HEK293 (cell line): Measurements from ENCODE around the gene DBF4.
A peak's percentile ranks its signal among the peaks of the same experiment; 100 is the strongest.

Source experiments
- CTCF ChIA-PET: fragments of 350-600 bp; formaldehyde crosslinking; extraction: SDS; loops from one replicate; lab custom pipeline; 2021; ENCODE audit warnings: antibody characterized with exemption; lab: Yijun Ruan, JAX
- POLR2A ChIA-PET: fragments of 300-600 bp; formaldehyde crosslinking; extraction: SDS; loops from one replicate; lab custom pipeline; 2020; ENCODE audit warnings: antibody characterized with exemption, inconsistent platforms; lab: Yijun Ruan, JAX
- H3K27ac ChIP-seq: fragments of 200-500 bp; sonication (Bioruptor generic); 2 replicates; pipeline ENCODE4 v1.5.1; 2014; ENCODE audit warnings: low read depth, low read length, control low read depth, inconsistent platforms; ENCODE audit errors: extremely low read depth
- H3K36me3 ChIP-seq, 2 experiments: fragments of 200-500 bp in 1 of 2; sonication (Bioruptor generic) in 1 of 2; 1 replicate in 1 of 2; 2 replicates in 1 of 2; pipeline ENCODE4 v1.5.1; 2014 to 2017; ENCODE audit warnings: inconsistent platforms in 2 of 2, low read length in 2 of 2; ENCODE audit not compliant: control insufficient read depth in 2 of 2, insufficient read depth in 1 of 2
- H3K4me1 ChIP-seq: fragments of 200-500 bp; sonication (Bioruptor generic); 2 replicates; pipeline ENCODE4 v1.5.1; 2014; ENCODE audit warnings: mild to moderate bottlenecking, low read length, inconsistent platforms; ENCODE audit not compliant: control insufficient read depth, insufficient read depth
- H3K4me3 ChIP-seq: 2 replicates; pipeline ENCODE4 v1.5.1; 2011; ENCODE audit warnings: low read depth, mild to moderate bottlenecking, control low read depth, low read length, moderate library complexity
- H3K9me3 ChIP-seq: fragments of 200-500 bp; sonication (Bioruptor generic); 2 replicates; pipeline ENCODE4 v1.5.1; 2014; ENCODE audit warnings: low read depth, low read length, inconsistent platforms; ENCODE audit not compliant: control insufficient read depth, insufficient read depth
- CTCF ChIP-seq: fragments of 450-650 bp; formaldehyde crosslinking; IDR thresholded peaks from 2 replicates; pipeline ENCODE4 v1.5.1; 2016; ENCODE audit warnings: missing biosample characterization, missing genetic modification characterization
- KLF16 ChIP-seq: fragments of 450-650 bp; formaldehyde crosslinking; IDR thresholded peaks from 2 replicates; pipeline ENCODE4 v1.5.1; 2017; ENCODE audit warnings: missing biosample characterization, missing genetic modification characterization
- PATZ1 ChIP-seq: fragments of 450-650 bp; formaldehyde crosslinking; IDR thresholded peaks from 2 replicates; pipeline ENCODE4 v1.5.1; 2016; ENCODE audit warnings: missing biosample characterization, missing genetic modification characterization
- PRDM10 ChIP-seq: fragments of 450-650 bp; formaldehyde crosslinking; IDR thresholded peaks from 2 replicates; pipeline ENCODE4 v1.5.1; 2016; ENCODE audit warnings: missing biosample characterization, missing genetic modification characterization
- ZBTB17 ChIP-seq: fragments of 450-650 bp; formaldehyde crosslinking; IDR thresholded peaks from 2 replicates; pipeline ENCODE4 v1.5.1; 2016; ENCODE audit warnings: missing biosample characterization, missing genetic modification characterization
- ZNF274 ChIP-seq, 2 experiments: fragments of 200-500 bp in 1 of 2; fragments of 450-650 bp in 1 of 2; sonication (Bioruptor generic) in 1 of 2; formaldehyde crosslinking in 1 of 2; IDR thresholded peaks; 2 replicates each; pipeline versions ENCODE4 v1.5.1 to v1.6.1; 2014 to 2016; ENCODE audit warnings: borderline replicate concordance in 1 of 2, inconsistent platforms in 1 of 2, low read length in 1 of 2, missing biosample characterization in 1 of 2, missing genetic modification characterization in 1 of 2
- ZNF335 ChIP-seq: fragments of 450-650 bp; formaldehyde crosslinking; conservative IDR thresholded peaks from 2 replicates; pipeline ENCODE4 v1.5.1; 2016; ENCODE audit warnings: missing biosample characterization, missing genetic modification characterization
- ZNF366 ChIP-seq: fragments of 450-650 bp; formaldehyde crosslinking; conservative IDR thresholded peaks from 2 replicates; pipeline ENCODE4 v1.5.1; 2016; ENCODE audit warnings: missing biosample characterization, missing genetic modification characterization
- ZNF585B ChIP-seq: fragments of 450-650 bp; formaldehyde crosslinking; IDR thresholded peaks from 2 replicates; pipeline ENCODE4 v1.5.1; 2016; ENCODE audit warnings: missing biosample characterization, missing genetic modification characterization
- ZNF600 ChIP-seq: fragments of 450-650 bp; formaldehyde crosslinking; IDR thresholded peaks from 2 replicates; pipeline ENCODE4 v1.5.1; 2016; ENCODE audit warnings: missing biosample characterization, missing genetic modification characterization
- ZNF626 ChIP-seq: fragments of 450-650 bp; sonication (Bioruptor Pico); formaldehyde crosslinking; IDR thresholded peaks from 2 replicates; pipeline ENCODE4 v1.5.1; 2018; ENCODE audit warnings: missing biosample characterization, missing genetic modification characterization, inconsistent platforms
- ZNF639 ChIP-seq: fragments of 450-650 bp; formaldehyde crosslinking; IDR thresholded peaks from 2 replicates; pipeline ENCODE4 v1.5.1; 2016; ENCODE audit warnings: missing biosample characterization, missing genetic modification characterization
- ZNF692 ChIP-seq: fragments of 450-650 bp; formaldehyde crosslinking; IDR thresholded peaks from 2 replicates; pipeline ENCODE4 v1.5.1; 2016; ENCODE audit warnings: missing biosample characterization, missing genetic modification characterization
- ZSCAN30 ChIP-seq: fragments of 450-650 bp; IDR thresholded peaks from 2 replicates; pipeline ENCODE4 v1.5.1; 2018; ENCODE audit warnings: missing biosample characterization, mild to moderate bottlenecking, missing genetic modification characterization, moderate library complexity

The DBF4 gene

GRCh38 chr7:87934699-87935383 is 58.5 kb downstream of the DBF4 start:
- ChIA-PET CTCF (interaction anchor here (0.7 kb wide), 1 partner anchor 205 kb away, joined by 3 read pairs; no protein-coding TSS in a partner anchor), POLR2A (interaction anchor here (0.7 to 1.8 kb wide), 8 partner anchors 11 to 590 kb away, joined by 3 to 8 read pairs (median 6); partner anchors contain the start of genes ABCB1, DBF4 and SLC25A40)
- TF ChIP-seq ZNF274 (IDR thresholded peaks at IDR 0.05; ENCODE audit: low read length) (no peak), ZNF274 (tag by site-specific recombination; IDR thresholded peaks at IDR 0.05; ENCODE audit: borderline replicate concordance) (no peak), KLF16 (tag by site-specific recombination) (no peak), CTCF (tag by site-specific recombination) (0 out of 2 replicates have a peak, but pooled peaks have one; percentile 19), ZNF366 (tag by site-specific recombination) (0 out of 2 replicates have a peak, but pooled peaks have one; percentile 47), ZNF600 (tag by site-specific recombination) (peak; percentile 36; the same call in 1 of the 2 replicates), ZNF335 (tag by site-specific recombination) (peak; percentile 68), ZSCAN30 (tag by site-specific recombination) (0 out of 2 replicates have a peak, but pooled peaks have one; percentile 41), PATZ1 (tag by site-specific recombination) (0 out of 2 replicates have a peak, but pooled peaks have one; percentile 17), ZNF639 (0 out of 2 replicates have a peak, but pooled peaks have one; percentile 20), ZNF626 (tag by site-specific recombination) (no peak), ZBTB17 (tag by site-specific recombination) (peak; percentile 76), ZNF585B (tag by site-specific recombination) (no peak), PRDM10 (tag by site-specific recombination) (peak; percentile 100), ZNF692 (0 out of 2 replicates have a peak, but pooled peaks have one; percentile 15)
- H3K4me1 ChIP-seq = peaks cover 4% of the 10 kb centered on the region; the same call in 1 of the 2 replicates
- peak overlapping the region; percentile 70; the same call in 1 of the 2 replicates for H3K27ac ChIP-seq
- peaks cover 0 to 4% of the 10 kb centered on the region in 2 experiments; a peak in 1 of 3 replicates for H3K36me3 ChIP-seq
- H3K9me3 ChIP-seq = no peaks in the 10 kb centered on the region
- H3K4me3 ChIP-seq = peak overlapping the region; percentile 87
